Measurements from ENCODE around the gene TSBP1.
"Not testable (repeated sequence)": the region's sequence is repeated elsewhere in the genome, so short reads cannot be mapped to it uniquely, and the experiment has no call there.

GRCh38 chr6:32257262-32257661 is 114.4 kb downstream of the TSBP1 start:
- TF ChIP-seq CTCF, POLR2A (IDR thresholded peaks at IDR 0.05): not testable (repeated sequence)
